Measurements from ENCODE around the gene SMC6.

Gene SMC6, protein sequence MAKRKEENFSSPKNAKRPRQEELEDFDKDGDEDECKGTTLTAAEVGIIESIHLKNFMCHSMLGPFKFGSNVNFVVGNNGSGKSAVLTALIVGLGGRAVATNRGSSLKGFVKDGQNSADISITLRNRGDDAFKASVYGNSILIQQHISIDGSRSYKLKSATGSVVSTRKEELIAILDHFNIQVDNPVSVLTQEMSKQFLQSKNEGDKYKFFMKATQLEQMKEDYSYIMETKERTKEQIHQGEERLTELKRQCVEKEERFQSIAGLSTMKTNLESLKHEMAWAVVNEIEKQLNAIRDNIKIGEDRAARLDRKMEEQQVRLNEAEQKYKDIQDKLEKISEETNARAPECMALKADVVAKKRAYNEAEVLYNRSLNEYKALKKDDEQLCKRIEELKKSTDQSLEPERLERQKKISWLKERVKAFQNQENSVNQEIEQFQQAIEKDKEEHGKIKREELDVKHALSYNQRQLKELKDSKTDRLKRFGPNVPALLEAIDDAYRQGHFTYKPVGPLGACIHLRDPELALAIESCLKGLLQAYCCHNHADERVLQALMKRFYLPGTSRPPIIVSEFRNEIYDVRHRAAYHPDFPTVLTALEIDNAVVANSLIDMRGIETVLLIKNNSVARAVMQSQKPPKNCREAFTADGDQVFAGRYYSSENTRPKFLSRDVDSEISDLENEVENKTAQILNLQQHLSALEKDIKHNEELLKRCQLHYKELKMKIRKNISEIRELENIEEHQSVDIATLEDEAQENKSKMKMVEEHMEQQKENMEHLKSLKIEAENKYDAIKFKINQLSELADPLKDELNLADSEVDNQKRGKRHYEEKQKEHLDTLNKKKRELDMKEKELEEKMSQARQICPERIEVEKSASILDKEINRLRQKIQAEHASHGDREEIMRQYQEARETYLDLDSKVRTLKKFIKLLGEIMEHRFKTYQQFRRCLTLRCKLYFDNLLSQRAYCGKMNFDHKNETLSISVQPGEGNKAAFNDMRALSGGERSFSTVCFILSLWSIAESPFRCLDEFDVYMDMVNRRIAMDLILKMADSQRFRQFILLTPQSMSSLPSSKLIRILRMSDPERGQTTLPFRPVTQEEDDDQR

DNA sequence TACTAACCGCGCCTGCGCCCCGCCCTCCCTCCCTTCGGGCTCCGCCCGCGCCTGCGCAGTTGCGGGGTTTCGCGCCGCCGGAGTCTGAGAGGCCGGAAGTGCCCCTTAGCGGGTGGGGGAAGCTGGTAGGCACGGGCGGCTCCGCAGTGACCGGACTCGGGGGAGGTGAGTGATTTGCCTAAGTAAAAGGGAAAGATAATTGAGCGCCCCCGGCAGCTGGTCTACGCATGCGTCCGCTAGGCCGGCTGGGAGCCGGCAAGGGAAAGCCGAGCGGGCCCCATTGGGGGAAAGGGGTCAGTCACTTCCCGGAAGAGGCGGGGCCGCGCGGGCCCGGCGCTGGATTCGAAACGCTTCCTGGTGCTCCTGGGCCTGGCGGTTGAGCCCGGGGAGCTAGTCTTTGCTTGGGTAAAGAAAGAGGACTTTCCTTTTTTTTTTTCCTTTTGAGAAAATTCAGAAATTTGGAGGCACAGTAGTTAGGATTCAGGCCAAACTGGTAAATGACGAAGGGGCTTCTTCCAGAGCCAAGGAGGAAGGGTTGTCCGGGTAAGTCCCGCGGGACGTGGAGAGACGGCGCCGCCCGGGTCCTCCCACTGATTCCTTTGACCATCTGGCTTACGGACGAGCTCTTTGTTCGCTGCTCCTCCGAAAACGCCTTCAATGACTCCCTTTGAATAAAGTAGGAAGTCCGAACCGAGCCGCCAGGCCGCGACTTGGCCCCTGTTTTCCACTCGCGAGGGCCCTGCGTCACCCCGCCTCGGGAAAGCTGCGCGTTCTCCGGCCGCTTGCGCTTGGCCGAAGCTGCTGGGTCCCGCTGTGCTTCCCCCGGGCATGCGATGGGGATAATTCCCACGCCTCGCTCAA lies at the start of gene SMC6, which contains the start of gene GEN1:
Gene SMC6 (minus strand): TSS at position 8 of the 861 bp plus-strand sequence. CDS start 7,864 bp downstream, outside the sequence.
Gene GEN1 (plus strand): TSS at position 336 of the 861 bp plus-strand sequence. CDS start 5,806 bp downstream, outside the sequence.
- DNase-seq (ENCODE audit: low read depth in 2 of 2), result peak; percentile 83 to 85

DNA sequence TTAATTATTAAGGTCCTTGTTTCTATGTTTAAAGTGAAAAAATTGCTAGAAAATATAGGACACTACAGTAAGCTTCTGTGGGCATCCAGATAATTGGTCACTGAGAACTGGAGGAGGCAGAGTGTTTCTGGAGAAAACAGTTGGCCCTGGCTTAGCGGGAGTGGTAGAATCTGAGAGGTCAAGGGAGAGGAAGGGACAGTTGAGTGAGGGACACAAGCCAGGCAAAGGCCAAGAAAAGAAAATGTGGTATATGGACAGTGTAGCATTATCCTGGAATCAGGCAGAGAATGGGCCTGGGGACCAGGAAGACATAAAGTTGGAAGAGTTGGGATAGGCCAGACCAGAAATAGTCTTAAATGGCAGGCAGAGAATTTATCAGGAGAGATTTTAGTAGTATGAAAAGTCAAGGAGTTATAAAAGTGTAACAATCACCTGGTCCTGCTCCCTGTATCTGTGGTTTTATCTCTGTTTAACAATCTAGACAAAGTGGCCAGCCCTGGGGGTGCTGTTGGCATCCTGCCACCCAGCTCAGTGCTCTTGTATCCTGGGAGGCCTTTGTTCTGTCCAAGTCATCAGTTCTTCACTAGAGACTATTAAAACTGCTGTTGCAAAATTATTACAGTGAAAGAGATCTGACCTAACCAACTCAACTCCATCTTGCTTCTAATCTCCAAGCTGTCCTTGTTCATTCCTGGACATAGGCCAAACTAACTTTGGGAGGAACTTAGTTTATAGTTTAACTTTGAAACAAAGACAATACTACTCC lies 47.3 kb upstream of the SMC6 start:
- DNase-seq (ENCODE audit: low read depth in 2 of 2), result no peak

DNA sequence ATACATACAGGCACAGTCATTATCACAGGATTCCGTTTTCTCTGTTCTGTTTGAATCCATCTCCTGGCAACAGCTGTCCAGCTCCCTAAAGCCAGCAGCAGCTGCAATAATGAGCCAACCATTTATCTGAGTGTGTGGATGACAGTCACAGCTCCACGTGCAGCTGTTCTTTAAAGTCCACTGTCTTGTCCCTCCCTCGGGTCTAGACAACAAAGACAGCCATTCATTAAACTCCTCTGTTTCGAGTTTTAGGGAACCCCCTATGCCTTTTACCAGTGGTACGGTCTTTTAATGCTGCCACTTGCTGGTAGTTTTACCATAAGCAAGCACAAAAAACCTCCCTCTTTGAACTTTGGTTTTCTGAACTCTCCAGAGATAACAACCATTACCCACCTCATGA lies 46.6 kb upstream of the SMC6 start:
- no peak for DNase-seq (ENCODE audit: low read depth in 2 of 2)

DNA sequence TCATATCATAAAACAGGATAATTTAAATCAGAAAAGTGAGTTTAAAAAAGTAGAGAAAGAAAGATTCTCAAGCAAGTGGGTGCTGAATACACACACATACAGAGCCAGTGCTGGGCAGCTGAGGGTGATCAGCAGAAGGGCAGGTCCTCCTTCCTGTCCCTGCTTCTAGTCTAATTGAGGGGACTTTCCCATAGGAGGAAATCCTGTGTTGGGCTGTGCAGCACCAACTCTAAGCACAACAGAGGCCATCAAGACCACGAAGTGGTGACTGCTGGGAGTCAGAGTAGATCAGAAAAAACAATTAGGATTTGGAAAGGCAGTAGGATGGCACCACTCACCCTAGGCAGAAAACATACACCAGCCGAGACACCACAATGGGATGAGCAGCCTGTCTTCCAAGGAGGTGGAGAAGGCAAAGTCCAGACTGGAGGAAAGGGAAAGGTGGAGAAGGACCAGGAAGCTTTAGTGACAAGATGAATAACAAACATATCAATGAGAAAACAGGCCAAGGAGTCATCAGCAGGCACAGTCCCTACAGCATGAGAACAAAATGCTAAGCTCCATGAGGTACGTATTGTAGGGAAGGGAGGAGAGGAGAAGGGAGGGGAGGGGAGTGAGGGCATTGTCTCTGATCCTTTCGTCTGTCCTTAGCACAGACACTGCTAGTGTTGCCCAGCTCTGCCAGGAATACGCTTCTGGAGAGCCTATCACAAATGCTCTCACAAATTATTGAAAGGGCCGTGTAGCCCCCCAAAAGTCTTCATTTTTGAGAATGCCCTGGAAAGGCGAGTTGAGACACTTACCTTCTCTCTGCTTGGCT lies 45.9 kb upstream of the SMC6 start:
- no peak for DNase-seq (ENCODE audit: low read depth in 2 of 2)

DNA sequence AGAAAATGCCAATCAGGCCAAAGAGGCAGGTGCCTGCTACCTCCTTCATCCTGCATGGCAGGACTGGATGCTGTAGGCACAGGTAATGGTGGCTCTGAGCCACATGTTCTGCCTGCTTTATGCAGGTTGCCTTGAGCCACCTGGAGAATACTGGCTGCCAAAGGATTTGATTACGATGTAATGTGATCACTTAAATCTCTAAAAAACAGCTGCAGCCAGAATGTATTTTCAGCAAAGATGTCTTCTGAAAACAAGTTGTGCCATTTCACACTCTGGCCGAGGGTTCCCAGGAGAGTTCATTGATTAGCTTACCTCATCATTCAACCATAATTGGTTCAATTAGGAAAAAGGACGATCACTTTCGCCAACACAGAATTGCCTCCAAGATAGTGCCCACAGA lies 44.7 kb upstream of the SMC6 start:
- DNase-seq (ENCODE audit: low read depth in 2 of 2), result no peak

DNA sequence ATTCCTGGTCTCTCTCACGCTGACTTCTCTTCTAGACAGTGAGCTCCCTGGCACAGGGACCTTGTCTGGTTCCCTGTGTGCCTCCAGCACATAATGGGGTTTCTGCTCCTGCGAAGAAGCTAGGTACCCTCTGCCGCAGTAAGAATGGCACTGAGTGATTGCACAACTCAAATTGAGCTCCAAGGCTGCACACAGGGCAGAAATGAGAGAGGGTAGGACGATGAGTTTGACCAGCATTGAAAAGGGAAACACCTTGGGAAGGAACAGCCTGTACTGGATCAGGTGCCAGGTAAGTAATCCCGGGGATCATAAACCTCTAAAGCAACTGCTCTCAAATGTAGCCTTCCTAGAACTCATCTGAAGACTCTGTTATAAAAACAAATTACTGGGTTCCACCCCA lies 41.7 kb upstream of the SMC6 start:
- no peak for DNase-seq (ENCODE audit: low read depth in 2 of 2)

DNA sequence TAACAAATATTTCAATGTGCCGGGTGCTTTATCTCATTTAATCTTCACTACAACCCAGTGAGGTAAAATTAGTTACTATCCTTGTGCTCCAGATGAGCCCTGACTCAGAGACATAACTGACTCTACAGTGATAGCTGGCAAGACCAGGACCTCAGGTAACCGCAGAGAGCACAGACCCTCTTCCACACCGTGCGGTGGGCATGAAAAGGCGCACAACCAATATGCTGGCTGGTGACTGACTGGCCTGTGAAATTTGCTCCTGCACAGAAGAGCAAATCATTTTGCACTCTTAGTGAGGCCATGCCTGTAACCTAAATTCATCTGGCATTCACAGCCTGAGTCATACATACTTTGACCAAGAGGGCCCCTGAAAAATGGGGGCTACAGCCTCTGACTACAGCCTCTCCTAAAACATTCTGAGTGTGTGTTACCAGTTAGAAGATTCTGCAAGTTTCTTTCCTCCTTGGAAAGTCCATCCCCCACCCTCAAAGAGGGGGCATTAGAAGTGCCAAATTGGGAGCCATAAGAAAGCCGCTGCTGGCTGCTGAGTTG lies 40.3 kb upstream of the SMC6 start:
- DNase-seq (ENCODE audit: low read depth in 2 of 2), result no peak

DNA sequence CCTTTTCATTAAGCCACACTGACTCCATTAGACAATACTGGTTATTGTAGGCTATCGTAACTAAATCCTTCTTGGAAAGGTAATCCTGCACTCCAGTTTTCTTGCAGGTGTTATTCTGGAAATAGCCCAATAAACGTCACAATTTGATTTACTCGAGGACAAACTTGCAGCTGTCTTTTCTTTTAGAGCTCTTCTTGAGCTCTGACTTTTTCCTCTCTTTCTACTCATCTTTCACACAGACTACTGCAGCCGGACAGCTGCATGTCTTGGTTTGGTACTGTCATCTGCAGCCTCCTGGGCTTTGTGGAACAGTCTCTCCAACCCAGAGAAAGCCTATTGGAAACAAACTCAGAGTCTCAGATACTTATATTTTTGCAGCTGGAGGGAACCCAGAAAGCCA lies 39.7 kb upstream of the SMC6 start:
- no peak for DNase-seq (ENCODE audit: low read depth in 2 of 2)

DNA sequence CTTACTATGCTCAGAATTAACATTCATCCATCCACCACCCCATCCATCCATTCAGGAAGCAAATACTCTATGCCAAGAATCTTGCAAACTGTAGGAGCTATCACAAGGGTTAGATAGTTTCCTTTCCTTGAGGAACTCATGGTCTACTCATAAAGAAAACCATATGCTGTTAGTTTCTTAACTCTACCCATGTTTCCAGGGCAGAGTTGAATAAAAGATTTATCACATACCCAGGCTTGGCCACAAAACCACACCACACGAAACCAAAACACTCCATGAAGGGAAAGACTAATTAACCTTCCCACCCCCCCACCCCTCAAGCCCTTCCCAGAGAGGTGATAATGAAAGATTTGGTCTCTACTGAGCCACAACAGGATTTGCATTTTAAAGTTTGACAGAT lies 38.9 kb upstream of the SMC6 start:
- DNase-seq (ENCODE audit: low read depth in 2 of 2), result no peak

DNA sequence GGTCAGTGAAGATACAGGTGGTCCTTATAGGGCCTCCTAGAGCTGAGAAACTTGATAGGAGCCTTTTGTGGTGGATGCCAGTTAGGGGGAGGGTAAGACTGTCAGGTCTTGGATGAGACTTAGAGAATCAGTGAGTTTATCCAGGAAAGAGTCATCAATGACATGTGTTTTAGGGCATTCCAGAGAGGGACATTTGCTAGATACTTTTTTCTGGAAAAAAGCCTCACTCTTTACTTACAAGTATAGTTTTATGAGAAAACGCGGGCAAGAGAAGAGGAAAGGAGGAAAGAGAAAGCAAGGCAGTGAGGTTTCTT lies 38.2 kb upstream of the SMC6 start:
- no peak for DNase-seq (ENCODE audit: low read depth in 2 of 2)

DNA sequence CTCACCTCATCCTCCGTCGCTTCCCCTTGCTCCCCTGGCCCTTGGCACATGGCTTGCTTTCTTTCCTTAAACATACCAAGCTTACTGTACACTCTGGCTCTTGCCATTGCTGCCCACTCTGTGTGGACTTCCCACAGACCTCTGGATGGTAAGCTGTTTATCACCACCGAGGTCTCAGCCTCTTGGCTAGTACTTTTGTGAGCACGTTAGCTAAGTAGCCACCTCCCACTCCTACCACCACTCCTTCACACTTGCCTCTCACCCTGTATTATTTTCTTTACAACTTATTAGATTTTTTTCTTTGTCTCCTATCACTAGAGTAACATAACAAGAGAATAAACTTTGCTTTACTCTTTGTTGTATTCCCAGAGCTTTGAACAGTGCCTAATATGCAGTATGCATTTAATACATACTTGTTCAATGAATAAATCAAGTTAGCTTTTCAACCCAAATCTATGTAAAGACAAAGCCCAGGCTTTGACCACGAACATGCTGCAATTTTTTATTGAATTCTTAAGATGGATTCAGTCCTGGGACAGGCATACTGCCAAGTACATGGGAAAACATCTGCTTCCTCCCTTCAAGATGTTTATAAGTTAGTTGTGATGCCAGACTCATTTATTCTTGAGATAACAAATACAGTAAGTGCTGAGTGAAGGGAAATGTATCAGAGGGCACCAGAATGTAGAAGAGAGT lies 37.7 kb upstream of the SMC6 start:
- no peak for DNase-seq (ENCODE audit: low read depth in 2 of 2)

DNA sequence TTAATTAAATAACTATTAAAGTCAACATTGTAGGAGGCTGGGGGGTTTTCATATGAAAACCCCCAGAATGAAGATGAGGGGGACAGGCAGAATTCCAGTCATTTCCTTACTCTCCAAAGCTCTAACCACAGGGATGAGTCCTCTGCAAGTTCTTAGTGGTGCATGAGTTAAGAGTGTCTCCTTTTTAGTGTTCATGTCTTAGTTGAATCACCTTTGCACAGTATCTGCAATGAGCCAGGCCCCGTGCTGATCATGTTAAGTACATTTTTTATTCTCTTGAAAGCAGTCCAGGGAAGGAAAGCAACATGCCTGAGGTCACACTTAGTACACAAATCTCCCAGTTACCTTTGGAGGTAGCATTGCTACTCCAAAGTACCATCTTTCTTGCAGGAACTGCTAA lies 36.9 kb upstream of the SMC6 start:
- no peak for DNase-seq (ENCODE audit: low read depth in 2 of 2)

DNA sequence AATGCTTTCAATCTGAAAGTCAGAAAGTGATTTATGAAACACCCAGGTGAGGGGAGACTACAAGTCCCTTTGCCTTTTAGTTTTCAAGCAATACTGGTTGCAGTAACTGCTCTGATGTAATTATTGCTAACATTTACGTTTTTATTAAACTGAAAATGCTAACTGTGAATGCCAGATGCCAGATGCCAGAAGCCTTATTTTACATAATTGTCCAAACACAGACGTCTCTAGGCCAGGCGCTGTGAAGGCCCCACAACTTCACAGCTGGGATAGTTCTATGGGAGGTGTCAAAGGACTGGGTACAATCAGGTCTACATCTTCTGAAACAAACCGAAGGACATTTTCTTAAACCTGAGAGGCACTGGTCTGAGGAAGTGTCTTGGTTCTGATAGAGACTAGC lies 35.2 kb upstream of the SMC6 start:
- no peak for DNase-seq (ENCODE audit: low read depth in 2 of 2)

DNA sequence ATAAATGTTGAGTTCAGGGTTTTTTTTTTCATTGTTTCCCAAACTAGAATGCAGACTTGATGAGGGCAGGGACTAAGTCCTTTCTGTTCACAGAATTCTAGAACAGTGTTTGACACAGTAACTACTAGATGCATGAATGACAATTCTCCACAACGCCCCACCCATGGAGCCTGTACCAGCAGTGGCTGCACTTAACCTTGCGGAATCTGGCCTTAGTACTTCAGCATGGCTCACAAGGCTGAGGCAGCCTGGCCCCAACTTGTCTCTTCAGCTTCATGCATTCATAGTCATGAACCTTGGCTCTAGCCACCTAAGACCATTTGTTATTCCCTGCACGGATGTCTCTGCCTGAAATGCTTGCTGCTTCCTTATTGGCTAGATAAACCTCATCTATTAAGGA lies 33.1 kb upstream of the SMC6 start:
- no peak for DNase-seq (ENCODE audit: low read depth in 2 of 2)

DNA sequence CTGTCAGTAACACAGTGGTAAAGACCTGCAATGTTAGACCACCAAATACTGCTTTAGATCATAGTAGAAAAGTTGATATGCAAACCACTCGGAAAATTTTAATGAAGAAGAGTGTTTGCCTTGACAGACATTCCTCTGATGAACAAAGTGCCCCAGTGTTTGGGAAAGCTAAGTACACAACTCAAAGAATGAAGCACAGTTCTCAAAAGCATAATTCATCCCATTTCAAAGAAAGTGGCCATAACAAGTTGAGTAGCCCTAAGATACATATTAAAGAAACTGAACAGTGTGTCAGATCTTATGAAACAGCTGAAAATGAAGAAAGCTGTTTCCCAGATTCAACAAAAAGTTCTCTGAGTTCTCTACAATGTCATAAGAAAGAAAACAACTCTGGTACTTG lies 27.9 kb upstream of the SMC6 start:
- DNase-seq (ENCODE audit: low read depth in 2 of 2), result no peak

DNA sequence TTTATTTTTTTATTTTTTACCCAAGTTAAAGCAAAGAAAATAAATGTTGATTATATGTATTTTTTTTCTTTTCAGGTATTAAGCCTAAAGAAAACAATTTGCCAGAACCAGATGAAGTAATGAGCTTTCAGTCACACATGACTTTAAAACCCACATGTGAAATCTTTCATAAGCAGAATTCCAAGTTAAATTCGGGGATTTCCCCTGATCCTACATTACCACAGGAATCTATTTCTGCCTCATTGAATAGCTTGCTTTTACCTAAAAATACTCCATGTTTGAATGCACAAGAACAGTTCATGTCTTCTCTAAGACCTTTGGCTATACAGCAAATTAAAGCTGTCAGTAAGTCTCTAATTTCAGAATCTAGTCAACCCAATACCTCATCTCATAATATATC lies 26.9 kb upstream of the SMC6 start:
- no peak for DNase-seq (ENCODE audit: low read depth in 2 of 2)

DNA sequence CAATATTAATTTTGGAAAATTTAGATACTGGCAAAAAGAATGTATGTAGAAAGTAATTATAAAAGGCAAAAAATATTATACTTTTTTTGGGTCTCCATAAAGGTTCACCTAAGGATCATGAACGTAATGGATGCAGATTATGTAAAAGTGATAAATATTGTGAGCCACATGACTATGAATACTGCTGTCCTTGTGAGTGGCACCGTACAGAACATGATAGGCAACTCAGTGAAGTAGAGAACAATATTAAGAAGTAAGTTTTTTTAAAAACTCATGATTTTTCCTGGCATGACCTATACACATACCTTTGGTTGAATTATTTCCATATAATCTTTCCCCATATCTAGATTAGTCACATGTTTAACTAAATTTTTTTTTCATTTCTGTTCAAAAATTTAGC lies 18.9 kb upstream of the SMC6 start:
- no peak for DNase-seq (ENCODE audit: low read depth in 2 of 2)

DNA sequence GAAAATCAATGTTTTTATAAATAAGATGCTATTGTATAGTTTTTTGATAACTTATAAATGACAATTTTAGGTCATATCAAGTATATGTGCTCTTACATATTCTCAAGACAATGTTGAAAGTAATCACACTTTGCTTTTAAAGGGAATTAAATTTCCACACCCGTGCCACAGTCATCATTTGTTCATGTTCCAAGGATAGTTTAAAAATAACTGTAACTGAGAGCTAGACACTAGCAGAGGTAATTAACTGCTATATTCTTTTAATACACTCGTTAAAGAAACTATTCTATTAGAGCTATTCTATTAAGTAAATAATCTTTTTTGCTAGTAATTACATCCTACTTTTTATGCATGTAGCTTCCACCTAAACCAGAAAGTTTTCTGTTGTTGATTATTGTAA lies 18.3 kb upstream of the SMC6 start:
- no peak for DNase-seq (ENCODE audit: low read depth in 2 of 2)

DNA sequence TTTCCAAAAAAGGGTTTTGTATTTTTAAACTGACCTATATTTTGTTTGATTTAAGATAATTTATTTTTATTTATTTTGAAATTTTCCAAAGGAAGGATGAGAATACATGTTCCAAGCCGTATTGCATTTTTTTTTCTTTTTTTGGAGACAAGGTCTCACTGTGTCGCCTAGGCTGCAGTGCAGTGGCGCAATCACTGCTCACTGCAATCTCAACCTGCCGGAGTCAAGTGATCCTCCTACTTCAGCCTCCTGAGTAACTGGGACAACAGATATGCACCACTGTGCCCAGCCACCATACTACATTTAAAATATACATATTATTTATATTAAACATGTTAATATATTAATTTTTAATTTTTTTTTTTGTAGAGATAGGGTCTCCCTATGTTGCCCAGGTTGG lies 15.3 kb upstream of the SMC6 start:
- DNase-seq (ENCODE audit: low read depth in 2 of 2), result no peak

All from stimulated activated CD8-positive, alpha-beta memory T cell treated with anti-CD3 and anti-CD28 coated beads, Interleukin-7, amount 100 ng/mL, for 1 hour (primary cell).